GM19438 (cell line): ENCODE measurements around the gene NCOR1.

Experiments used
- ATAC-seq: cut with Tn5 transposase; IDR thresholded peaks from one replicate; pipeline ENCODE4 v1.9.1; 2021; ENCODE audit warnings: low read depth; ENCODE audit not compliant: unreplicated experiment

Gene NCOR1

GRCh38 chr17:15981646-15982580 lies 233.4 kb downstream of the NCOR1 start:
- no peak for ATAC-seq

- peak; percentile 87 for ATAC-seq
These were observed 234.1 kb downstream of the NCOR1 start for GRCh38 chr17:15981208-15981607.
